Suprapubic skin (tissue), 4 donors: ENCODE measurements around the gene NTM. TPM values are rescaled to one million over a fixed set of nuclear protein-coding genes. Genes with fewer than 3 reads are reported as not detected.

Experiments
- DNase-seq, 2 donors: peaks; one replicate each; pipeline ENCODE4 v3.0.0-alpha.2; 2019; ENCODE audit warnings: low spot score in 2 of 2
- H3K27ac ChIP-seq: fragments of 200-600 bp; sonication (generic); one replicate; pipeline ENCODE4 v1.5.1; 2019
- H3K27me3 ChIP-seq: fragments of 200-600 bp; sonication (generic); one replicate; pipeline ENCODE4 v1.5.1; 2019
- H3K36me3 ChIP-seq: fragments of 200-600 bp; sonication (generic); one replicate; pipeline ENCODE4 v1.5.1; 2019
- H3K4me1 ChIP-seq: fragments of 200-600 bp; sonication (generic); one replicate; pipeline ENCODE4 v1.5.1; 2019
- H3K4me3 ChIP-seq: fragments of 200-600 bp; sonication (generic); one replicate; pipeline ENCODE4 v1.5.1; 2019; ENCODE audit warnings: mild to moderate bottlenecking
- H3K9me3 ChIP-seq: fragments of 200-600 bp; sonication (generic); one replicate; pipeline ENCODE4 v1.5.1; 2019
- EP300 ChIP-seq: sonication (generic); formaldehyde crosslinking; IDR thresholded peaks from one replicate; pipeline ENCODE4 v1.6.1; 2017; ENCODE audit warnings: antibody characterized with exemption
- POLR2A ChIP-seq, 2 donors: fragments of 450-650 bp; IDR thresholded peaks; one replicate each; pipeline ENCODE4 v1.6.1; 2017; ENCODE audit warnings: antibody characterized with exemption in 2 of 2, mild to moderate bottlenecking in 2 of 2, moderate library complexity in 2 of 2
- POLR2AphosphoS5 ChIP-seq, 3 donors: sonication (generic); formaldehyde crosslinking; IDR thresholded peaks; one replicate each; pipeline ENCODE4 v1.6.1; 2017; ENCODE audit warnings: antibody characterized with exemption in 3 of 3
- WGBS: methylation state at CpG from one replicate; pipeline ENCODE4 v1.1.5; 2018; 5-methylcytosine and 5-hydroxymethylcytosine counted together
- total RNA-seq, 4 donors: library from RNA; depleted of rRNA; stranded (reverse); fragments of >200 nt; gene quantifications; one replicate each; pipeline ENCODE4 v1.1.0, GENCODE V29; 2016
- TF ChIP-seq, protein P1 (sequence below), 2 donors: fragments of 200-600 bp in 1 of 2; fragments of 450-650 bp in 1 of 2; sonication (generic) in 1 of 2; IDR thresholded peaks; one replicate each; pipeline ENCODE4 v1.5.1; 2016 to 2019; ENCODE audit warnings: antibody characterized with exemption in 2 of 2, mild to moderate bottlenecking in 1 of 2, moderate library complexity in 1 of 2

NTM gene
- total RNA-seq, 4 donors from 2014 or later: 0.19 to 19.1 (median 2.1) TPM

DNA sequence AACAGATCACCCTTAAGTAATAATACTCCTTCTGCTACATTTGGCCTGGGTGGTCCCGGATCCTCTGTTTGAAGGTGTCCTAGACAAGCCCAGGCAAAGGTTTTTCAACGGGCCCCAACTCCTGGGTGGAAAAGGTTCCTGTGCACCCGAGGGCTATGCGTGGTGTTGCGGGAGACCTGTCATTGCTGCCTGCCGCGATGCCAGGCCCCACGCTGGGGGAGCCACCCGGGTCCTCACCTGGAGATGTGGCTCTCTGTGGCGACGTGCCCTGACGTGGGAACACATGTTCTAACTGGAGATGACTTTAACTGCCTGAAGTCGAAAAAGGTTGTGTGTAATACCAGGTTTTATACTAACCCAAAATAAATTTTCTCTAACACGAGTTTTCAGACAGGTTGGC lies 467.1 kb downstream of the NTM start:
- no peak overlapping the region for H3K4me3 ChIP-seq
- DNase-seq: no peak
- 75% methylated on average over 14 of the region's 14 CpGs for WGBS

DNA sequence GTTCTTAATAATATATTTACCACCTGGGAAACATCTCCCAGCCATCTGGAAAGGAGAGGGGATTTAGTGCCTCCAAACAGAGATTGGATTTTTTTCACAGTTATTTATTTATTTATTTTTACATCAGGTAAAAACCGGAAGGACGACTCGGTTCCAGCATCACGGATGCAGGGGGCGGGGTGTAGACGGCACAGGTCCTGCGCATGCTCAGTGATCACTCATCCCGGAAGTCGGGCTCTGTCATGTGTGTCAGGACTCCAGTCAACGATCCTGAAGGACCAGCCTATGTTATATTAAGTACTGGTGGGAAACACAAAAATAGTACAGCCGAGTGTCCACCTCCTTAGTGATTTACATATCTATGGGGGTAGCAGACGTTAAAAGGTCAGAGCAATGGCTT lies 467.6 kb downstream of the NTM start:
- Histone ChIP-seq H3K27me3 (no peaks in the 10 kb centered on the region), H3K4me1 (no peaks in the 10 kb centered on the region), H3K4me3 (no peak overlapping the region), H3K9me3 (no peaks in the 10 kb centered on the region), H3K27ac (no peak overlapping the region), H3K36me3 (no peaks in the 10 kb centered on the region)
- TF ChIP-seq, protein P1, sequence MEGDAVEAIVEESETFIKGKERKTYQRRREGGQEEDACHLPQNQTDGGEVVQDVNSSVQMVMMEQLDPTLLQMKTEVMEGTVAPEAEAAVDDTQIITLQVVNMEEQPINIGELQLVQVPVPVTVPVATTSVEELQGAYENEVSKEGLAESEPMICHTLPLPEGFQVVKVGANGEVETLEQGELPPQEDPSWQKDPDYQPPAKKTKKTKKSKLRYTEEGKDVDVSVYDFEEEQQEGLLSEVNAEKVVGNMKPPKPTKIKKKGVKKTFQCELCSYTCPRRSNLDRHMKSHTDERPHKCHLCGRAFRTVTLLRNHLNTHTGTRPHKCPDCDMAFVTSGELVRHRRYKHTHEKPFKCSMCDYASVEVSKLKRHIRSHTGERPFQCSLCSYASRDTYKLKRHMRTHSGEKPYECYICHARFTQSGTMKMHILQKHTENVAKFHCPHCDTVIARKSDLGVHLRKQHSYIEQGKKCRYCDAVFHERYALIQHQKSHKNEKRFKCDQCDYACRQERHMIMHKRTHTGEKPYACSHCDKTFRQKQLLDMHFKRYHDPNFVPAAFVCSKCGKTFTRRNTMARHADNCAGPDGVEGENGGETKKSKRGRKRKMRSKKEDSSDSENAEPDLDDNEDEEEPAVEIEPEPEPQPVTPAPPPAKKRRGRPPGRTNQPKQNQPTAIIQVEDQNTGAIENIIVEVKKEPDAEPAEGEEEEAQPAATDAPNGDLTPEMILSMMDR (IDR thresholded peaks at IDR 0.05): no peak
- no peak for TF ChIP-seq POLR2AphosphoS5 (IDR thresholded peaks at IDR 0.05)
- TF ChIP-seq EP300: no peak
- no peak for TF ChIP-seq POLR2A (IDR thresholded peaks at IDR 0.05)
- no peak for DNase-seq
- WGBS: 71% methylated on average over 12 of the region's 12 CpGs

More for the DNA sequence above, 467.1 kb downstream of the NTM start:
- Histone ChIP-seq H3K27ac (no peak overlapping the region), H3K9me3 (no peaks in the 10 kb centered on the region), H3K27me3 (no peaks in the 10 kb centered on the region), H3K36me3 (no peaks in the 10 kb centered on the region), H3K4me1 (no peaks in the 10 kb centered on the region)
- TF ChIP-seq POLR2AphosphoS5 (IDR thresholded peaks at IDR 0.05) (no peak), EP300 (no peak)
- TF ChIP-seq, protein P1 (IDR thresholded peaks at IDR 0.05): no peak

DNA sequence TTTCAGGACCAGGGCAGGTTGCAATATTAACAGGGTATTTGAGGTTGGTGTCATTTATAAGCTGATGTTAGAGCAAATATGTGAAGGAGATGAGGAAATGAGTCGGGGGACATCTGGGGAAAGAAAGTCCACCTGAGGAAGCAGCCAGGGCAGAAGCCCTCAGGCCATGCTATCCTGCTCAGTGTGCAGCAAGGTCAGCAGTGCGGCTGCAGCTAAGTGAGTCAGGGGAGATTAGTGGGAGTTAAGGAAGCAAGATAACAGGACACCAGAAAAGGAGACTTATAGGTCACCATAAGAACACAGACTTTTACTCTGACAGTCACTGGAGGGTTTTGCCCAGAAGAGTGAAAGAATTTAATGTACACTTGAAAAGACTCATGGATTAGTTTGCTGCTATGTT lies 468.9 kb downstream of the NTM start:
- Histone ChIP-seq H3K4me1 (no peaks in the 10 kb centered on the region), H3K36me3 (no peaks in the 10 kb centered on the region), H3K27me3 (no peaks in the 10 kb centered on the region), H3K4me3 (no peak overlapping the region), H3K27ac (no peak overlapping the region), H3K9me3 (no peaks in the 10 kb centered on the region)
- no peak for DNase-seq
- TF ChIP-seq POLR2AphosphoS5 (IDR thresholded peaks at IDR 0.05): no peak
- no peak for TF ChIP-seq POLR2A (IDR thresholded peaks at IDR 0.05)
- no peak for TF ChIP-seq EP300
- TF ChIP-seq, protein P1 (IDR thresholded peaks at IDR 0.05): no peak
- 83% methylated on average over 2 of the region's 2 CpGs for WGBS

DNA sequence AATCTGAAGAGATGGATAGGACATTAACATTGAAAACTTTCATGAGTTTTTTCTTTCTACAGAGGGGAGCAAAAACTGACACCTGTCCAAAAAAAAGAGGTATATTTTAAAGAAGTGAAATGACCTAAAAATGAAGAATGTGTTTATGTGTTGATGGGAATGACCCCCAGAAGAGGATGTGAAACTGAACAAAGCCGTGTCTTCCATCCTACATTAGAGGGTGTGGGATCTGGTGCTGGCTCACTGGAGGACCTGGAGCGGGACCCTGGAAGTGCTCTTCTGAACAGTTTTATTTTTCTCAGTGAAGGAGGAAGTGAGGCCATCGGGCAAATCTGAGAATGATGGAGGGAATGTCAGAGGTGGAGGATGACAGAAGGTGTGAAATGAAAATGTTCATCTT lies 470.1 kb downstream of the NTM start:
- TF ChIP-seq, protein P1 (IDR thresholded peaks at IDR 0.05): no peak
- no peak for TF ChIP-seq EP300
- no peak for TF ChIP-seq POLR2A (IDR thresholded peaks at IDR 0.05)
- TF ChIP-seq POLR2AphosphoS5 (IDR thresholded peaks at IDR 0.05): no peak
- DNase-seq: no peak
- Histone ChIP-seq H3K4me3 (no peak overlapping the region), H3K4me1 (no peaks in the 10 kb centered on the region), H3K36me3 (no peaks in the 10 kb centered on the region), H3K27me3 (no peaks in the 10 kb centered on the region), H3K27ac (no peak overlapping the region), H3K9me3 (no peaks in the 10 kb centered on the region)
- 76% methylated on average over 3 of the region's 3 CpGs for WGBS

DNA sequence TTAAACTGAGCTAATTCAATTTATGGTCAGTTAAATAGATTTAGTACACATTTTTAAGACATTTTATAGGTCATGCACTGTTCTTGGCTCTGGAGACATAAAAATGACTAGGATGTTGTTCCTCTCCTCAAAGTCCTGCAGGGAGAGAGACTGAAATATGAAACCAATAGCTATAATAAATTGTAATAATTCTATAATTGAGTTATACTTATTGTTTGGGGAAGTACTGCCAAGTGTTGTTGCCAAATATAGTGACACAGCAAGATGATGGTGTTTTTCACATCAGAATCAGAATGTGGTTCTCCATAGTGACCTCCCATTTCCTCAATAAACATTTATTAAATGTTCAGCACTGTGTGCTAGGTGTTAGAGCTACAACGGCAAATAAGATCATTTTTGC lies 470.6 kb downstream of the NTM start:
- 64% methylated on average over 1 of the region's 1 CpG for WGBS
- no peaks in the 10 kb centered on the region for H3K4me1 ChIP-seq

More for the DNA sequence above, 470.6 kb downstream of the NTM start:
- no peaks in the 10 kb centered on the region for H3K36me3 ChIP-seq
- H3K27ac ChIP-seq: no peak overlapping the region
- no peak for DNase-seq
- TF ChIP-seq EP300 (no peak), POLR2AphosphoS5 (IDR thresholded peaks at IDR 0.05) (no peak), POLR2A (IDR thresholded peaks at IDR 0.05) (no peak)
- TF ChIP-seq, protein P1 (IDR thresholded peaks at IDR 0.05): no peak
- H3K27me3 ChIP-seq: no peaks in the 10 kb centered on the region
- H3K4me3 ChIP-seq: no peak overlapping the region
- H3K9me3 ChIP-seq: no peaks in the 10 kb centered on the region
